Measurements from ENCODE around the gene DGKD. TPM values are rescaled to one million over a fixed set of nuclear protein-coding genes. Genes with fewer than 3 reads are reported as not detected.

Gene DGKD
- total RNA-seq, 1 experiment from 2014 or later: 52.0 TPM

GRCh38 chr2:233332125-233332524, 22.2 kb upstream of the DGKD start:
- H4K20me1 ChIP-seq (ENCODE audit: insufficient read depth): no peaks in the 10 kb centered on the region
- H3K36me3 ChIP-seq (ENCODE audit: control insufficient read depth in 1 of 2, insufficient read depth in 2 of 2, low read length in 2 of 2): no peaks in the 10 kb centered on the region
- H3K27me3 ChIP-seq (ENCODE audit: insufficient read depth, low read length): no peaks in the 10 kb centered on the region
- no TSS peak for BruUV-seq (replicated peaks)
- ChIA-PET RAD21 (ENCODE audit: low non-redundant PET in 1 of 2, low total read pairs in 2 of 2, uncharacterized antibody in 2 of 2, unreplicated experiment in 2 of 2) (no interaction called here), CTCF (interaction anchor here (1.1 kb wide), 1 partner anchor 22 kb away, joined by 3 read pairs; no protein-coding TSS in a partner anchor), POLR2A (no interaction called here)
- H3K4me2 ChIP-seq (ENCODE audit: low read length): no peak overlapping the region
- H3K4me1 ChIP-seq (ENCODE audit: control insufficient read depth in 1 of 2, insufficient read depth in 2 of 2, low read length in 2 of 2): peaks cover 0 to 12% of the 10 kb centered on the region in 2 experiments; a peak in 1 of 4 replicates
- no peak overlapping the region for H3K9ac ChIP-seq (ENCODE audit: low read length)
- H3K27ac ChIP-seq (ENCODE audit: low read depth, low read length): no peak overlapping the region
- H2AFZ ChIP-seq (ENCODE audit: low read depth, low read length, poor library complexity, severe bottlenecking): no peak overlapping the region
- no peaks in the 10 kb centered on the region for H3K9me3 ChIP-seq (ENCODE audit: control insufficient read depth in 1 of 2, insufficient read depth in 1 of 2, low read depth in 1 of 2, low read length in 2 of 2)
- no peak overlapping the region for H3K4me3 ChIP-seq (replicated peaks in 1 of 2; ENCODE audit: low read depth in 1 of 2, low read length in 2 of 2)
- H3K9me2 ChIP-seq (ENCODE audit: insufficient read depth): no peaks in the 10 kb centered on the region
- DNase-seq (ENCODE audit: low read depth, low spot score) (no peak), ATAC-seq (no peak)
- intact Hi-C loops (cut with micrococcal nuclease): no loop called here
- TF ChIP-seq SRF (IDR thresholded peaks at IDR 0.05; ENCODE audit: low read depth): no peak
- no peak for TF ChIP-seq ZNF274 (IDR thresholded peaks at IDR 0.05; ENCODE audit: low read depth, low read length)
- TF ChIP-seq ATF3 (IDR thresholded peaks at IDR 0.05): no peak
- no peak for TF ChIP-seq ZFX (IDR thresholded peaks at IDR 0.05)
- no peak for TF ChIP-seq CTCF (IDR thresholded peaks at IDR 0.05 in 2 of 3, conservative IDR thresholded peaks at IDR 0.05 in 1 of 3; ENCODE audit: borderline replicate concordance in 1 of 3, insufficient read depth in 1 of 3, low read depth in 2 of 3, low read length in 2 of 3)
- TF ChIP-seq SIN3A (IDR thresholded peaks at IDR 0.05; ENCODE audit: low read depth): no peak
- TF ChIP-seq RAD21 (IDR thresholded peaks at IDR 0.05; ENCODE audit: low read depth): no peak
- no peak for TF ChIP-seq TCF7L2 (IDR thresholded peaks at IDR 0.05; ENCODE audit: borderline replicate concordance, extremely low read depth, insufficient read depth, insufficient read length)
- no peaks in the 10 kb centered on the region for H3K79me2 ChIP-seq (ENCODE audit: insufficient read depth, low read length)

- ATAC-seq (no peak), DNase-seq (ENCODE audit: low read depth, low spot score) (no peak)
- intact Hi-C loops (cut with micrococcal nuclease): no loop called here
- Histone ChIP-seq H3K9me2 (ENCODE audit: insufficient read depth) (no peaks in the 10 kb centered on the region), H3K36me3 (ENCODE audit: control insufficient read depth in 1 of 2, insufficient read depth in 2 of 2, low read length in 2 of 2) (no peaks in the 10 kb centered on the region), H4K20me1 (ENCODE audit: insufficient read depth) (no peaks in the 10 kb centered on the region), H3K4me3 (replicated peaks in 1 of 2; ENCODE audit: low read depth in 1 of 2, low read length in 2 of 2) (no peak overlapping the region), H3K79me2 (ENCODE audit: insufficient read depth, low read length) (no peaks in the 10 kb centered on the region), H3K4me1 (ENCODE audit: control insufficient read depth in 1 of 2, insufficient read depth in 2 of 2, low read length in 2 of 2) (peaks cover 0 to 8% of the 10 kb centered on the region in 2 experiments; a peak in 1 of 4 replicates), H3K27me3 (ENCODE audit: insufficient read depth, low read length) (no peaks in the 10 kb centered on the region), H3K9me3 (ENCODE audit: control insufficient read depth in 1 of 2, insufficient read depth in 1 of 2, low read depth in 1 of 2, low read length in 2 of 2) (no peaks in the 10 kb centered on the region), H2AFZ (ENCODE audit: low read depth, low read length, poor library complexity, severe bottlenecking) (no peak overlapping the region), H3K27ac (ENCODE audit: low read depth, low read length) (no peak overlapping the region), H3K4me2 (ENCODE audit: low read length) (no peak overlapping the region), H3K9ac (ENCODE audit: low read length) (no peak overlapping the region)
- POLR2A ChIA-PET: no interaction called here
- CTCF ChIA-PET: no interaction called here
- RAD21 ChIA-PET (ENCODE audit: low non-redundant PET in 1 of 2, low total read pairs in 2 of 2, uncharacterized antibody in 2 of 2, unreplicated experiment in 2 of 2): no interaction called here
- no TSS peak for BruUV-seq (replicated peaks)
- TF ChIP-seq POLR2AphosphoS5 (IDR thresholded peaks at IDR 0.05; ENCODE audit: low read depth, low read length) (no peak), EGR1 (IDR thresholded peaks at IDR 0.05; ENCODE audit: low read depth) (no peak), YY1 (IDR thresholded peaks at IDR 0.05; ENCODE audit: extremely low read depth, insufficient replicate concordance, low read depth, low read length) (no peak), EZH2phosphoT487 (IDR thresholded peaks at IDR 0.05; ENCODE audit: borderline replicate concordance) (no peak), JUND (IDR thresholded peaks at IDR 0.05) (no peak), EZH2 (IDR thresholded peaks at IDR 0.05) (no peak), ELF1 (IDR thresholded peaks at IDR 0.05; ENCODE audit: borderline replicate concordance, low read depth) (no peak), ZBTB33 (IDR thresholded peaks at IDR 0.05; ENCODE audit: extremely low read depth, insufficient replicate concordance, low read length) (no peak), ZNF274 (IDR thresholded peaks at IDR 0.05; ENCODE audit: low read depth, low read length) (no peak), TCF7L2 (IDR thresholded peaks at IDR 0.05; ENCODE audit: borderline replicate concordance, extremely low read depth, insufficient read depth, insufficient read length) (no peak)
Observed at GRCh38 chr2:233334915-233335314, 19.4 kb upstream of the DGKD start.
